CD4-positive, CD25-positive, alpha-beta regulatory T cell (primary cell): Measurements from ENCODE around the gene SH3RF1. TPM values are rescaled to one million over a fixed set of nuclear protein-coding genes. Genes with fewer than 3 reads are reported as not detected.

Source experiments
- ATAC-seq, 2 donors: fragments of 150-1000 bp; cut with Tn5 transposase; one replicate each; pipeline ENCODE4 v1.10.0; 2021; ENCODE audit warnings: low read depth in 2 of 2, moderate number of reproducible peaks in 2 of 2, moderate library complexity in 1 of 2
- DNase-seq, 3 donors: peaks; one replicate each; pipeline versions ENCODE4 v3.0.0 to v3.0.0-alpha.2; 2012 to 2022; ENCODE audit warnings: mixed read lengths in 1 of 3
- H3K27ac ChIP-seq: one replicate; pipeline ENCODE4 v1.7.0; 2013; ENCODE audit warnings: mild to moderate bottlenecking, low read length; ENCODE audit not compliant: insufficient read depth, poor library complexity, severe bottlenecking
- H3K27me3 ChIP-seq: one replicate; pipeline ENCODE4 v1.7.0; 2013; ENCODE audit warnings: low read length; ENCODE audit not compliant: control insufficient read depth, insufficient read depth
- H3K36me3 ChIP-seq: one replicate; pipeline ENCODE4 v1.7.0; 2013; ENCODE audit warnings: mild to moderate bottlenecking, low read length, moderate library complexity; ENCODE audit not compliant: control insufficient read depth, insufficient read depth
- H3K4me1 ChIP-seq: 2 replicates; pipeline ENCODE4 v1.7.0; 2013; ENCODE audit warnings: mild to moderate bottlenecking, low read length; ENCODE audit not compliant: insufficient read depth, control insufficient read depth, poor library complexity, severe bottlenecking
- H3K4me3 ChIP-seq: one replicate; pipeline ENCODE4 v1.7.0; 2013; ENCODE audit warnings: low read depth, mild to moderate bottlenecking, low read length, moderate library complexity
- H3K9me3 ChIP-seq, 2 experiments: 1 replicate in 1 of 2; 2 replicates in 1 of 2; pipeline ENCODE4 v1.7.0; 2013; ENCODE audit warnings: low read length in 2 of 2, mild to moderate bottlenecking in 1 of 2, moderate library complexity in 1 of 2; ENCODE audit not compliant: control insufficient read depth in 2 of 2
- H3K27ac Mint-ChIP-seq, 3 donors: one replicate each; pipeline ENCODE4 v1.8.0; 2020 to 2022; ENCODE audit warnings: mild to moderate bottlenecking in 3 of 3, mixed read lengths in 3 of 3, moderate library complexity in 2 of 3
- H3K27me3 Mint-ChIP-seq: one replicate; pipeline ENCODE4 v1.8.0; 2022; ENCODE audit warnings: mild to moderate bottlenecking, mixed read lengths
- H3K36me3 Mint-ChIP-seq: one replicate; pipeline ENCODE4 v1.8.0; 2020; ENCODE audit warnings: mixed read lengths
- H3K4me1 Mint-ChIP-seq, 4 donors: one replicate each; pipeline ENCODE4 v1.8.0; 2020 to 2022; ENCODE audit warnings: mixed read lengths in 4 of 4, mild to moderate bottlenecking in 1 of 4
- H3K4me3 Mint-ChIP-seq, 4 donors: one replicate each; pipeline ENCODE4 v1.8.0; 2020 to 2022; ENCODE audit warnings: mild to moderate bottlenecking in 4 of 4, mixed read lengths in 4 of 4, moderate library complexity in 3 of 4
- H3K9me3 Mint-ChIP-seq, 7 donors: one replicate each; pipeline ENCODE4 v1.8.0; 2020 to 2022; ENCODE audit warnings: mixed read lengths in 7 of 7, mild to moderate bottlenecking in 3 of 7, moderate library complexity in 2 of 7
- polyA plus RNA-seq, 4 donors: library from polyadenylated mRNA; unstranded; fragments of 300-500 nt; fragmentation: Illumina TruSeq; gene quantifications; one replicate each; pipeline ENCODE4 v1.2.3, GENCODE V29; 2021
- total RNA-seq: library from RNA; stranded (reverse); gene quantifications from one replicate; pipeline ENCODE4 v1.2.3, GENCODE V29; 2022

Gene SH3RF1
- total and polyA plus RNA-seq, 5 donors from 2014 or later: 0.69 TPM; not detected in 4

GRCh38 chr4:169070895-169071218 is 199.9 kb downstream of the SH3RF1 start:
- Mint-ChIP-seq H3K36me3 (no peaks in the 10 kb centered on the region), H3K27me3 (no peaks in the 10 kb centered on the region), H3K9me3 (no peaks in the 10 kb centered on the region), H3K4me1 (peaks cover 0 to 2% (median 0%) of the 10 kb centered on the region in 4 donors), H3K27ac (no peak overlapping the region), H3K4me3 (no peak overlapping the region)
- H3K9me3 ChIP-seq: no peaks in the 10 kb centered on the region
- no peaks in the 10 kb centered on the region for H3K36me3 ChIP-seq
- DNase-seq (no peak), ATAC-seq (no peak)
- H3K4me1 ChIP-seq: no peaks in the 10 kb centered on the region
- H3K27me3 ChIP-seq: no peaks in the 10 kb centered on the region
- no peak overlapping the region for H3K27ac ChIP-seq
- no peak overlapping the region for H3K4me3 ChIP-seq

- Histone ChIP-seq H3K27me3 (no peaks in the 10 kb centered on the region), H3K36me3 (no peaks in the 10 kb centered on the region), H3K27ac (no peak overlapping the region), H3K9me3 (no peaks in the 10 kb centered on the region), H3K4me1 (no peaks in the 10 kb centered on the region), H3K4me3 (no peak overlapping the region)
- Mint-ChIP-seq H3K27ac (no peak overlapping the region), H3K9me3 (no peaks in the 10 kb centered on the region), H3K4me3 (no peak overlapping the region), H3K36me3 (no peaks in the 10 kb centered on the region), H3K27me3 (no peaks in the 10 kb centered on the region), H3K4me1 (peaks cover 0 to 2% (median 0%) of the 10 kb centered on the region in 4 donors)
- ATAC-seq (no peak), DNase-seq (no peak)
These were observed 200.5 kb downstream of the SH3RF1 start for GRCh38 chr4:169070071-169070894.

GRCh38 chr4:169068423-169068822 is 202.3 kb downstream of the SH3RF1 start:
- ATAC-seq: peak in 1 of 2 donors; percentile 20
- H3K27me3 Mint-ChIP-seq: no peaks in the 10 kb centered on the region
- peaks cover 0 to 2% (median 0%) of the 10 kb centered on the region in 4 donors for H3K4me1 Mint-ChIP-seq
- no peaks in the 10 kb centered on the region for H3K9me3 Mint-ChIP-seq
- Histone ChIP-seq H3K27me3 (no peaks in the 10 kb centered on the region), H3K4me1 (no peaks in the 10 kb centered on the region), H3K27ac (no peak overlapping the region), H3K4me3 (no peak overlapping the region), H3K36me3 (no peaks in the 10 kb centered on the region), H3K9me3 (no peaks in the 10 kb centered on the region)
- no peak for DNase-seq
- H3K4me3 Mint-ChIP-seq: no peak overlapping the region
- no peaks in the 10 kb centered on the region for H3K36me3 Mint-ChIP-seq
- H3K27ac Mint-ChIP-seq: no peak overlapping the region

- Mint-ChIP-seq H3K27me3 (no peaks in the 10 kb centered on the region), H3K27ac (no peak overlapping the region)
- no peaks in the 10 kb centered on the region for H3K4me1 ChIP-seq
These were observed 203.8 kb downstream of the SH3RF1 start for GRCh38 chr4:169066934-169067333.

GRCh38 chr4:169064296-169064695 is 206.5 kb downstream of the SH3RF1 start:
- ATAC-seq: no peak
- Mint-ChIP-seq H3K36me3 (no peaks in the 10 kb centered on the region), H3K4me1 (peaks cover 0 to 2% (median 0%) of the 10 kb centered on the region in 4 donors), H3K27me3 (no peaks in the 10 kb centered on the region), H3K4me3 (no peak overlapping the region), H3K27ac (no peak overlapping the region), H3K9me3 (no peaks in the 10 kb centered on the region)
- DNase-seq: no peak
- Histone ChIP-seq H3K4me1 (no peaks in the 10 kb centered on the region), H3K9me3 (no peaks in the 10 kb centered on the region), H3K27me3 (no peaks in the 10 kb centered on the region), H3K4me3 (no peak overlapping the region), H3K27ac (no peak overlapping the region), H3K36me3 (no peaks in the 10 kb centered on the region)

More at GRCh38 chr4:169066934-169067333, 203.8 kb downstream of the SH3RF1 start:
- DNase-seq (no peak), ATAC-seq (no peak)
- no peaks in the 10 kb centered on the region for H3K36me3 ChIP-seq
- no peak overlapping the region for H3K4me3 ChIP-seq
- H3K27me3 ChIP-seq: no peaks in the 10 kb centered on the region
- H3K9me3 Mint-ChIP-seq: no peaks in the 10 kb centered on the region
- peaks cover 0 to 2% (median 0%) of the 10 kb centered on the region in 4 donors for H3K4me1 Mint-ChIP-seq
- no peaks in the 10 kb centered on the region for H3K9me3 ChIP-seq
- H3K36me3 Mint-ChIP-seq: no peaks in the 10 kb centered on the region
- H3K27ac ChIP-seq: no peak overlapping the region
- no peak overlapping the region for H3K4me3 Mint-ChIP-seq

- Histone ChIP-seq H3K9me3 (no peaks in the 10 kb centered on the region), H3K4me1 (no peaks in the 10 kb centered on the region), H3K36me3 (no peaks in the 10 kb centered on the region), H3K27ac (no peak overlapping the region), H3K4me3 (no peak overlapping the region), H3K27me3 (no peaks in the 10 kb centered on the region)
- no peaks in the 10 kb centered on the region for H3K36me3 Mint-ChIP-seq
- H3K4me1 Mint-ChIP-seq: no peaks in the 10 kb centered on the region
- H3K4me3 Mint-ChIP-seq: no peak overlapping the region
- H3K27me3 Mint-ChIP-seq: no peaks in the 10 kb centered on the region
- no peaks in the 10 kb centered on the region for H3K9me3 Mint-ChIP-seq
- DNase-seq: no peak
- H3K27ac Mint-ChIP-seq: no peak overlapping the region
- ATAC-seq: no peak
These were observed 207.3 kb downstream of the SH3RF1 start for GRCh38 chr4:169063441-169063840.

- Mint-ChIP-seq H3K4me3 (no peak overlapping the region), H3K27me3 (no peaks in the 10 kb centered on the region), H3K27ac (no peak overlapping the region), H3K36me3 (no peaks in the 10 kb centered on the region), H3K4me1 (no peaks in the 10 kb centered on the region), H3K9me3 (no peaks in the 10 kb centered on the region)
- Histone ChIP-seq H3K27me3 (no peaks in the 10 kb centered on the region), H3K9me3 (no peaks in the 10 kb centered on the region), H3K27ac (no peak overlapping the region), H3K4me3 (no peak overlapping the region), H3K4me1 (no peaks in the 10 kb centered on the region), H3K36me3 (no peaks in the 10 kb centered on the region)
- no peak for ATAC-seq
- DNase-seq: no peak
These were observed 207.9 kb downstream of the SH3RF1 start for GRCh38 chr4:169062897-169063244.

GRCh38 chr4:169061386-169061785 is 209.4 kb downstream of the SH3RF1 start:
- Mint-ChIP-seq H3K4me3 (no peak overlapping the region), H3K4me1 (no peaks in the 10 kb centered on the region), H3K27me3 (peaks cover 10% of the 10 kb centered on the region), H3K27ac (no peak overlapping the region), H3K36me3 (no peaks in the 10 kb centered on the region), H3K9me3 (no peaks in the 10 kb centered on the region)
- no peak overlapping the region for H3K4me3 ChIP-seq
- no peaks in the 10 kb centered on the region for H3K36me3 ChIP-seq
- ATAC-seq: no peak
- H3K27me3 ChIP-seq: no peaks in the 10 kb centered on the region
- no peak overlapping the region for H3K27ac ChIP-seq
- H3K9me3 ChIP-seq: no peaks in the 10 kb centered on the region
- DNase-seq: no peak
- no peaks in the 10 kb centered on the region for H3K4me1 ChIP-seq
